Measurements from ENCODE around the gene TMPO.

GRCh38 chr12:98478606-98479005 lies 36.8 kb upstream of the TMPO start:
- no peak for TF ChIP-seq CTCF (IDR thresholded peaks at IDR 0.05)
- TF ChIP-seq POLR2AphosphoS5 (IDR thresholded peaks at IDR 0.05): no peak
